DOHH2 (cell line): ENCODE data around the gene XRCC4.

Experiments used
- H3F3A ChIP-seq: fragments of 200-600 bp; sonication (generic), shearing (Covaris generic); 2 replicates; pipeline ENCODE4 v1.6.0; 2016; ENCODE audit warnings: antibody characterized with exemption, mild to moderate bottlenecking; ENCODE audit not compliant: control insufficient read depth, insufficient read depth
- H3K27ac ChIP-seq: fragments of 200-600 bp; sonication (generic); 2 replicates; pipeline ENCODE4 v1.5.1; 2014; ENCODE audit warnings: low read depth, mild to moderate bottlenecking, low read length, moderate library complexity
- H3K27me3 ChIP-seq: fragments of 200-600 bp; sonication (generic); 2 replicates; pipeline ENCODE4 v1.6.1; 2014; ENCODE audit warnings: mild to moderate bottlenecking, low read length, mixed read lengths; ENCODE audit not compliant: control insufficient read depth
- H3K36me3 ChIP-seq: fragments of 200-600 bp; sonication (generic); 2 replicates; pipeline ENCODE4 v1.6.1; 2014; ENCODE audit warnings: mild to moderate bottlenecking, low read length, moderate library complexity, mixed read lengths; ENCODE audit not compliant: control insufficient read depth
- H3K4me1 ChIP-seq: fragments of 200-600 bp; sonication (generic); 2 replicates; pipeline ENCODE4 v1.6.1; 2014; ENCODE audit warnings: mild to moderate bottlenecking, low read length, mixed read lengths; ENCODE audit not compliant: control insufficient read depth
- H3K4me2 ChIP-seq: fragments of 200-600 bp; sonication (generic); 2 replicates; pipeline ENCODE4 v1.6.0; 2014; ENCODE audit warnings: mild to moderate bottlenecking, low read length, moderate library complexity
- H3K4me3 ChIP-seq: fragments of 200-600 bp; sonication (generic); 2 replicates; pipeline ENCODE4 v1.5.1; 2014; ENCODE audit warnings: mild to moderate bottlenecking, low read length, mixed read lengths
- H3K79me2 ChIP-seq: fragments of 200-600 bp; sonication (generic); 2 replicates; pipeline ENCODE4 v1.6.1; 2014; ENCODE audit warnings: mild to moderate bottlenecking, low read length, mixed read lengths; ENCODE audit not compliant: control insufficient read depth
- H3K9me2 ChIP-seq: fragments of 200-600 bp; sonication (generic); replicated peaks from 2 replicates; pipeline ENCODE4 v1.6.1; 2014; ENCODE audit warnings: mild to moderate bottlenecking, low read length, mixed read lengths; ENCODE audit not compliant: control insufficient read depth
- H3K9me3 ChIP-seq: fragments of 200-600 bp; sonication (generic); 2 replicates; pipeline ENCODE4 v1.6.1; 2014; ENCODE audit warnings: antibody characterized with exemption, low read length, mixed read lengths; ENCODE audit not compliant: control insufficient read depth, insufficient read depth
- H4K20me1 ChIP-seq: fragments of 200-600 bp; sonication (generic); 2 replicates; pipeline ENCODE4 v1.6.0; 2014; ENCODE audit warnings: low read depth, mild to moderate bottlenecking, antibody characterized with exemption, low read length, moderate library complexity; ENCODE audit not compliant: control insufficient read depth, insufficient read depth
- CTCF ChIP-seq: fragments of 200-600 bp; sonication (generic); IDR thresholded peaks from one replicate; pipeline ENCODE4 v1.5.1; 2014; ENCODE audit warnings: antibody characterized with exemption, mild to moderate bottlenecking, low read depth, low read length; ENCODE audit not compliant: poor library complexity, severe bottlenecking
- EZH2phosphoT487 ChIP-seq: fragments of 200-600 bp; sonication (generic); IDR thresholded peaks from 2 replicates; pipeline ENCODE4 v1.6.1; 2017; ENCODE audit warnings: borderline replicate concordance, mild to moderate bottlenecking, antibody characterized with exemption, low read length, moderate library complexity, mixed read lengths

XRCC4 gene

GRCh38 chr5:83036991-83037575, 40.3 kb upstream of the XRCC4 start:
- Histone ChIP-seq H3K4me3 (no peak overlapping the region), H3K79me2 (no peaks in the 10 kb centered on the region), H3K4me1 (no peaks in the 10 kb centered on the region), H3K9me3 (no peaks in the 10 kb centered on the region), H3K36me3 (no peaks in the 10 kb centered on the region), H3F3A (no peaks in the 10 kb centered on the region), H3K27ac (no peak overlapping the region), H3K4me2 (no peak overlapping the region), H3K27me3 (no peaks in the 10 kb centered on the region), H3K9me2 (no peaks in the 10 kb centered on the region), H4K20me1 (no peaks in the 10 kb centered on the region)
- TF ChIP-seq CTCF (no peak), EZH2phosphoT487 (no peak)

- Histone ChIP-seq H4K20me1 (no peaks in the 10 kb centered on the region), H3K27ac (no peak overlapping the region), H3K27me3 (no peaks in the 10 kb centered on the region), H3K9me2 (no peaks in the 10 kb centered on the region), H3K4me1 (no peaks in the 10 kb centered on the region), H3K9me3 (no peaks in the 10 kb centered on the region), H3K36me3 (no peaks in the 10 kb centered on the region), H3K4me2 (no peak overlapping the region), H3F3A (no peaks in the 10 kb centered on the region), H3K4me3 (no peak overlapping the region), H3K79me2 (no peaks in the 10 kb centered on the region)
- TF ChIP-seq EZH2phosphoT487 (no peak), CTCF (no peak)
Measured at GRCh38 chr5:83038924-83039323, 38.4 kb upstream of the XRCC4 start.

DNA sequence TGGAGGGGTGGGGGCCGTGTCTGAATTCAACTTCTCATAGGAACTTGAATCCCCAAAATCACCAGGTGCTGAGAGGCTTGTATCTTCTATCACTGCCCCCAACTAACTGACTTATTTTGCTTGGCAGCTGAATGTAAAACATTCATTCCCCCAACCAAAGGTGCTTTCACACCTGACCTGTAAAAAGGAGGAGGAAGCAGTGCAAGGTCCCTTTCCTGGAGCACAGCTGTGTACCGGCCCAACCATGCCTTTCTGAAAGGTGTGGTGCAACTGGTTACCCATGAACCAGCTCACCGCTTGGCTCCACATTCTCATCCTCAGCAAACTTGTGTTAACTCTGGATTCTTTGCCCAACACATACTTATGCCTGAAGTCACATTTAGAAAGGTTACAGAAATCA, 34.8 kb upstream of the XRCC4 start:
- H3K79me2 ChIP-seq: no peaks in the 10 kb centered on the region
- no peaks in the 10 kb centered on the region for H4K20me1 ChIP-seq
- H3K4me2 ChIP-seq: no peak overlapping the region
- H3K4me1 ChIP-seq: no peaks in the 10 kb centered on the region
- no peaks in the 10 kb centered on the region for H3F3A ChIP-seq
- no peak overlapping the region for H3K4me3 ChIP-seq
- no peaks in the 10 kb centered on the region for H3K27me3 ChIP-seq
- no peak for TF ChIP-seq EZH2phosphoT487
- TF ChIP-seq CTCF: no peak
- H3K9me3 ChIP-seq: no peaks in the 10 kb centered on the region
- no peaks in the 10 kb centered on the region for H3K9me2 ChIP-seq
- no peak overlapping the region for H3K27ac ChIP-seq
- no peaks in the 10 kb centered on the region for H3K36me3 ChIP-seq

DNA sequence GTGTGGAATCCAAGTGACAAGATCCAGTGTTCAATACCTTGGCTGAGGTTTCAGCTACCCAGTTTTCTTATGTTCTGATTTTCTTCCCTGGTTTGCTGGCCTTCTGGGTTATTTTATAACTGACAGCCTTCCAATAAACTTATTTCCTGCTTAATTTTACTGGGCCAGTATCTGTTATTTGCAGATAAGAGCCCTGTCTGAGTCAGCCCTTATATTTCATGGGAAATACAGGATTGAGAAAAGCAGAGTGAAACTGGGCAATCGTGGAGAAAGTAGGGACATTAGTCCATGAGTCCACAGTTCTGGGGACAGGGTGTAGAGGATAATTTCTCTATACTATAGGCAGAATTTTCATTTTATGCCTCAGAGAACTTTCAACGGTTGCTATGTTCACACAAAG, 32.4 kb upstream of the XRCC4 start:
- Histone ChIP-seq H3K4me1 (no peaks in the 10 kb centered on the region), H3F3A (no peaks in the 10 kb centered on the region), H4K20me1 (no peaks in the 10 kb centered on the region), H3K9me3 (no peaks in the 10 kb centered on the region), H3K4me3 (no peak overlapping the region), H3K9me2 (no peaks in the 10 kb centered on the region), H3K79me2 (no peaks in the 10 kb centered on the region), H3K27ac (no peak overlapping the region), H3K27me3 (no peaks in the 10 kb centered on the region), H3K36me3 (no peaks in the 10 kb centered on the region), H3K4me2 (no peak overlapping the region)
- TF ChIP-seq CTCF: no peak
- TF ChIP-seq EZH2phosphoT487: no peak
